GM20431 (cell line): Measurements from ENCODE around the gene LIX1.
"Not testable (repeated sequence)": the region's sequence is repeated elsewhere in the genome, so short reads cannot be mapped to it uniquely, and the experiment has no call there.

ENCODE experiments used
- in situ Hi-C: fragments of 300-500 bp; cut with MseI, MboI; formaldehyde crosslinking; loops from one replicate; pipeline ENCODE4 v1.15.0; 2020; ENCODE audit warnings: low sequenced_read_pairs; ENCODE audit not compliant: unreplicated experiment

The LIX1 gene

DNA sequence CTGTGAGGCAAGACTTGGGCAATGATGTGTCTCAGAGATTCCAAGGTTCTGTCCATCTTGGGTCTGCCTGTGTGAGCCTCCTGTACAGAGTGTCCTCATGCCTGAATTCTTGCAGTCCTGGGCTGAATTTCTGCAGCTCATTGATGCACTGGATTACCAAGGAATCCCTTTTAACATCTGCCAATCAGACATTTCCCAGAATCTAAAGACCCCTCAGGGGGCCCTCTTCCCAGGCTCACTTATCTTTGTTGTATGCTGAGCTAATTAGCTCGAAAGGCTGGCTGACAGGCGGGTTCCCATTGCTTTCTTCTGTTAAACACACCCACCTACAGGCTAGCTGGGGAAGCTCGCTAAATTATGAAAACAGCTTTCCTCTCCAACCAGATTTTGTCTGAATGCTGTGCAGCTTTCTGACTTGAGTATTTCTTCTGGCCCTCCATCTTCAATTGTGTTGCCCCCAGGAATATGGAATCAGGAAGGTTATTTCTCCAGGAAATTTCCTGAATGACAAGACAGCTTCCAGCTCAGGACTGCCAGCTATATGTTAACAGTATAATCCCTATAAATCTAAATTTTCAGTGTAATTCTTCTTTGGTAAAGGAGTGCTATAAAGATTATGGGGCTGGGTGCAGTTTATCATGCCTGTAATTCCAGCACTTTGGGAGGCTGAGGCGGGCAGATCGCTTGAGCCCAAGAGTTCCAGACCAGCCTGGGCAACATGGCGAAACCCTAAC, at the start of gene LIX1:
LIX1 (minus strand) TSS at position 91 of the 734 bp plus-strand sequence; CDS start at position 56, 35 bp downstream.
- in situ Hi-C loops = no loop called here

DNA sequence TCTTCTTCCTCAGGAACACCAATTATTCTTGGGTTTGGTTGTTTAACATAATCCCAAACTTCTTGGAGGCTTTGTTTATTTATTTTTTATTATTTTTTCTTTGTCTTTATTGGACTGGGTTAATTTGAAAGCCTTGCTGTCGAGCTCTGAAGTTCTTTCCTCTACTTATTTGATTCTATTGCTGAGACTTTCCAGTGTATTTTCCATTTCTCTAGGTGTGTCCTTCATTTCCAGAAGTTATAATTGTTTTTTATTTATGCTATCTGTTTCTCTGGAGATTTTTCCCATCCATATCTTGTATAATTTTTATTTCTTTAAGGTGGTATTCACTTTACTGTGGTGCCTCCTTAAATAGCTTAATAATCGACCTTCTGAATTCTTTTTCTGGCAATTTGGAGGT, 49.5 kb upstream of the LIX1 start:
- in situ Hi-C loops = no loop called here

DNA sequence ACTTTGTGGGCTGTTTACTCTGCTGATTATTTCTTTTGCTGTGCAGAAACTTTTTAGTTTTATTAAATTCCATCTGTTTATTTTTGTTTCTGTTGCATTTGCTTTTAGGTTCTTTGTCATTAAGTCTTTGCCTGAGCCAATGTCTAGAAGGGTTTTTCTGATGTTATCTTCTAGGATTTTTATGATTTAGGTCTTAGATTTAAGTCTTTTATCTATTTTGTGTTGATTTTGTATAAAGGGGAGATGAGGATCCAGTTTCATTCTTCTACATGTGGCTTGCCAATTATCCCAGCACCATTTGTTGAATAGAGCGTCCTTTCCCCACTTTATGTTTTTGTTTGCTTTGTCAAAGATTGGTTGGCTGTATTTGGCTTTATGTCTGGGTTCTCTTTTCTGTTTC, 47.1 kb upstream of the LIX1 start:
- in situ Hi-C loops = not testable (repeated sequence)

DNA sequence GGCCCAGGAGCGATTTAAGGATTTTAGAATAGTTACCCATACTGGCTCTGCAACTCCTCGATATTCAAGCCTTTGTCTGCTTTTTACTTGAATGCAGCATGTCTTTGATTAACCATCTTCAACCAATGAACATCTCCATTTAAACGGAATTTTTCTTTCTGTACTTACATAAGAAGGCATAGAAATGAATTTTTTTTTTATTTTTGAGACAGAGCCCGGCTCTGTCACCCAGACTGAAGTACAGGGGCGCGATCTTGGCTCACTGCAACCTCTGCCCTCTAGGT, 41.5 kb upstream of the LIX1 start:
- in situ Hi-C loops = no loop called here

DNA sequence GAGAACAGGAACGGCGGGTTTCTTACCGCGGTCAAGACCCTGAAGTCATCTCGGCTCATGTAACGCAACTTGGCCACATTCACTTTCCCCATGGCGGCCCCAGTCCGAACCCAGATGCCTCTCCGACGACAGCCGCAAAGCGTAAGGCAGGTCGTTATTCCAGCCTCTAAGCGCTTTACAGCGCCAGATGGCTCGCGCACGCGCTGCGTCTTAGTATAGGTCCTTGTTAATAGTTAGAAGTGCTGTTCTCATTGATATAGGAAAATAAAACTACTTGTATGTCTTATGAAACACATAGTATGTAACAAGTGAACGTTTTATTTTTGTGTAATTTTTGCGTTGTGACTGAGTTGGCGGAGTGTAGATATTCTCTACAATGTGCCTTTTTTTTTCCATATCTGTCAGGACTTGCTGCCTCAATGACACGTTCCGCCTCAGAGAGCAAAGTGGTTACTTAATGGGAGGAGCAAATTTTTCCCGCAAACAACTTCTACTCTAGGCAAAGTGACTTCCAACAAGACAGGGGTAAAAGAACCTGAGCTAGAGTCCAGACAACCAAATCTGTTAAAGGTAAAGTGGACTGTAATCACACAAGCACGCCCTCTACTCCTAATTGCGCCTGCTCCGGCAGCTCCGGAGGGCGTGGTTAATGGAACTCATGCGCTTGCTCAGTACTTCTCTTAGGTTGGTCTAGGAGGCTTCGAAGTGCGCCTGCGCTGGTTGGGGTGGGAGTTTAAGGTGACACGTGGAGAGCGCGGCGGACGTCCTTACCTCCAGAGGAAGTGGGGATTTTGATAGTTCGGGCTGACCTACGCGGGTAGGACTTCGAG, 40.9 kb upstream of the LIX1 start, which contains the start of gene RIOK2:
RIOK2 (minus strand) TSS at position 148 of the 830 bp plus-strand sequence; CDS start at position 92, 56 bp downstream.
- in situ Hi-C loops = no loop called here

DNA sequence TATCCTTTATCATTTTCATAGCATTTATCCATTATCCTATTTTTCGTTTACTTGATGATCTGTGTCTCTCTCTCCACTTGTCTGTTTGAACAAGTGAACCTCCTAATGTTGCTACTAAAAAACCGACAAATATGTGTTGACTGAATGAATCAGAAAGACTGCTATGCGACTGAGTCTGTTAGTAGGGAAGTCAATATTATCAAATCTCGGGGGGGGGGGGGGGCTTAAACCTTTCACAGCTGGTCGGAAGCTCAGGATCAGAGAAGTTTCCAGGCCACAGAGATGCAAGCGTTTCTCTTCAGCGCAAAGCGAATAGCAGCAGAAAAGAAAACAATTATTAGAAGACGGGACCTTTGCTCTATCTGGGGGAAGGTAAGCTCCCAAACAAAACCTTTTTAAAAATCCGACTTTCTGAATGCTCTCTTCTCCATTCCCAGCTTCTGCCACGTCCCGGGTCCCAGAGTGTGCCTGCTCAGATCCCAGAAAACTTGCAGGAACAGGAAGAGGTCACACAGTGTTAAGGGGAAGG, 40.2 kb upstream of the LIX1 start:
- in situ Hi-C loops = no loop called here

DNA sequence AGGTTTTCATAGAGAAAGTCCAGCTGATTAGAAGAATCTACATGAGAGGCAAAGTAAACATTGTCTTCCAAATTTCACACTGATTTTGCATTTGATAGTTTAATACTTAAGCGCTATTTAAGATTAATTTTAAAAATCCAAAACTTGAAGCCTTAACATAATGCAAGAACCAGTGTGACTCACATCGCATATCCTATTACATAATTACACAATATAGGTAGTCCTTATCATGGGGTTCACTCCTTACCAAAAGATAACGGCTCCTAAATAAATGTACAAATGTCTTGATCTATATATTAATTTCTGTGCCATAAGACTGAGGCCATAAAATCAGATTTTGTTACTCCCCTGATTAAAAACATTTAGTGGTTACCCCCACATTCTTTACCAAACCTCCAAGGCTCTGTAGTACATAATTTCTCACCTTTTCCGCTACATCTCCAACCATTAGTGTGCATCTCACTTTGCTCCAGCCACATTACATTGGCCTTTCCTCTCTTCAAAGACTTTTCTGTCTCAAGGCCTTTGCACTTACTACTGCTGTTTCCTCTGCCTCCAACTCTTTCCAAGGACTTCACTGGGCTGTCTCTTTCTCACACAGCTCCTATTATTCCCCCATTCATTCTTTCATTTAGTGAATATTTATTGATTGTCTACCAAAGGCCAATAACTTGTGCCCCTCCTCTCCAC, 39.6 kb upstream of the LIX1 start:
- in situ Hi-C loops = no loop called here

DNA sequence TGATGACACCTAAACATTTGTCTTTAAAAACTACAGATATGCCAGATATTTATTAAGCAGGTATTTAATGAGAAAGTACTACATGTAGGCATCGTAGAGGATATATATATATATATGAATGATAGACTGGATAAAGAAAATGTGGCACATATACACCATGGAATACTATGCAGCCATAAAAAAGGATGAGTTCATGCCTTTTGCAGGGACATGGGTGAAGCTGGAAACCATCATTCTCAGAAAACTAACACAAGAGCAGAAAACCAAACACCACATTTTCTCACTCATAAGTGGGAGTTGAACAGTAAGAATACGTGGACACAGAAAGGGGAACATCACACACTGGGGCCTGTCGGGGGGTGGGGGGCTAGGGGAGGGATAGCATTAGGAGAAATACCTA, 37.0 kb upstream of the LIX1 start:
- in situ Hi-C loops = not testable (repeated sequence)

DNA sequence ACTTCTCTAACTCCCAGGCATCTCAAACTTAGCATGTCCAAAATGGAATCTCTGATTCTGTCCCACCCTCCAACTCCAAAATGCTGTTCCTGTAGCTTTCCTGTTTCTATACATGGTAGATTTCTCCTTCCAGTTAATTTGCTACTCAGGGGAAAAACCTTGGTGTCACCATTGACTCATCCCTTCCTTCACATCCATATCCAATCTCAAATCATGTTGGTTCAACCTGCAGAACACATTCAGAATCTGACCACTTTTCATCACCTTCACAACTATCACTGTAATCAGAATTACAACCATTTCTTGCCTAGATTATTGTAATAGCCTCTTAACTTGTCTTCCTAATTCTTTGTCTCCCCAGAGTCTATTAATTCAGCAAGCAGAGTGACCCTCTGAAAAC, 29.8 kb upstream of the LIX1 start:
- in situ Hi-C loops = loop anchor here (25.0 kb wide), 2 partner anchors 310 to 560 kb away; no protein-coding TSS in a partner anchor

DNA sequence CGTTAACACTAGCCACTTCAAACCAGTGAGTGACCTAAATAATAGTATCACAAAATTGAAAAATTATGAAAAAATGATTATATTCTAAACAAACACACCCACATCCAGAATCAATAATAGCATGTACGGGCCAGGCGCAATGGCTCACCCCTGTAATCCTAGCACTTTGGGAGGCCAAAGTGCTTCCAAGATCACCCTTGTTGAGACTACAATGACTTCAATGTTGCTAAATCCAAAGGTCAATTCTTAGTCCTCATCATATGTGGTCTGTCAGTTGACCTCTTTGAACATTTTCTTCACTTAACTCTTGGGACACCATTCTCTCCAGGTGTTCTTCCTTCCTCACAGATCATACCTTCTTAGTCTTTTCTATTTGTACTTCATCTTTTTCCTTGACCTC, 29.3 kb upstream of the LIX1 start:
- in situ Hi-C loops = loop anchor here (25.0 kb wide), 2 partner anchors 309 to 559 kb away; no protein-coding TSS in a partner anchor

DNA sequence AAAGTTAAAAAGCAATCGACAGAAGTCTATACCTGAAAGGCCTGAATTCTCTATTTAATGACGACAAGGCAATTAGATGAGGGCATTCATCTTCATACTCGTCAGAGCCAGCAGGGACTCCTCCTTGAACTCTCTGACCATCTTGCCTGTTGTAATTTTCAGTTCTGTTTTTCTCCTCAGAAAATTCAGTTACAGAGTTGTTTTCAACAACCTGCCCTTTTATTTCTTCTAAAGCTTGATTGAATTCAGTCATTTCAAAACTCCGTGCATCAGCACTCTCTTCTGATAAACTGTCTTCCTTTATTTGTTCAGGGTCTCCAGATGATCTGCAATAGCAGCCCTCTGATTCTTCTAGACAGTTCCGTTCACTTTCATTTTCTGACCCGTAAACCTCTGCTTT, 25.0 kb upstream of the LIX1 start:
- in situ Hi-C loops = loop anchor here (10.0 to 25.0 kb wide), 3 partner anchors 305 to 555 kb away; no protein-coding TSS in a partner anchor

DNA sequence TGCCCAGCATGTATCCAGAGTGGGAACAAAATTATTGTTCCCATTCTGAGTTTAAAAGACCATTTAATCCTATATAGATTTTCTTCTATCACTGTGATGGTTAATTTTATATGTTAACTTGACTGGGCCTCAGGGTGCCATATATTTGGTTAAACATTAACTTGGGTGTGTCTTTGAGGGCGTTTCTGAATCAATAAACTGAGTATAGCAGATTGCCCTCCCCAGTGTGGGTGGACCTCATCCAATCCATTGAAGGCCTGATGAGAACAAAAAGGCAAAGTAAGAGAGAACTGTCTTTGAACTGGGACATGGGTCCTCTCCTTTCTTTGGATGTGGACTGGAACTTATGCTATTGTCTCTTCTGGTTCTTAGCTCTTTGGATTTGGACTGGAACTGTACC, 23.3 kb upstream of the LIX1 start:
- in situ Hi-C loops = loop anchor here (10.0 to 25.0 kb wide), 3 partner anchors 303 to 553 kb away; no protein-coding TSS in a partner anchor

DNA sequence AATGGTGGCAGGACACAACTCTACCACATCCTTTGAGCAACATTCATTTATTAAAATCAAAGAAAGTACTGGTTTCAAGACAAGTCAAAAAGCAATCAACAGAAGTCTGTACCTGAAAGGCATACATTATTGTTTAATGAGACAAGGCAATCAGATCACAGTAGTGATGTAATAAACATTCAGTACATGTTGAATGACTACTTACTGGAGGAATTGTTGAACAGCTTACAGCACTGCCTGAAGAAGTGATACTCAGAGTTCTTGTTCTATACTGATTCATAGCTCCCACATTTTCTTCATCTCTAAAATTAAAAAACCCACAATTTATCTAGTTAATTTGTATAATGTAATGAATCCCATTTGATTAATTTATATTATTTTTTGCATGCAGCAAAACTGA, 22.4 kb upstream of the LIX1 start:
- in situ Hi-C loops = loop anchor here (10.0 to 25.0 kb wide), 3 partner anchors 303 to 553 kb away; no protein-coding TSS in a partner anchor

DNA sequence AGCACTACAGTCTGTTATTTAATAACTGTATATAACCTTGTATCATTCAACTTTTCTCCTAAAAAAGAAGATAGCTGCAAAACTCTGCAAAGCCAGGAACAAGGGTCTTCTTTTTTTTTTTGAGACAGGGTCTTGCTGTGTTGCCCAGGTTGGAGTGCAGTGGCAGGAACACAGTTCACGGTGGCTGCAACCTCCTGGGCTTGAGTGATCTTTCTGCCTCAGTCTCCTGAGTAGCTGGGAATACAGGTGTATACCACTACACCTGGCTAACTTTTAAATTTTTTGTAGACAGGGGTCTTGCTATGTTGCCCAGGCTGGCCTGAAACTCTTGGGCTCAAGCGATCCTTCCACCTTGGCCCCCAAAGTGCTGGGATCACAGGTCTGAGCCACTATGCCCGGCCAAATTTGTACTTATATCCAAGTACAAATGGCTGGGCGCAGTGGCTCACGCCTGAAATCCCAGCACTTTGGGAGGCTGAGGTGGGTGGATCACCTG, 21.4 kb upstream of the LIX1 start:
- in situ Hi-C loops = loop anchor here (10.0 to 25.0 kb wide), 3 partner anchors 302 to 552 kb away; no protein-coding TSS in a partner anchor

DNA sequence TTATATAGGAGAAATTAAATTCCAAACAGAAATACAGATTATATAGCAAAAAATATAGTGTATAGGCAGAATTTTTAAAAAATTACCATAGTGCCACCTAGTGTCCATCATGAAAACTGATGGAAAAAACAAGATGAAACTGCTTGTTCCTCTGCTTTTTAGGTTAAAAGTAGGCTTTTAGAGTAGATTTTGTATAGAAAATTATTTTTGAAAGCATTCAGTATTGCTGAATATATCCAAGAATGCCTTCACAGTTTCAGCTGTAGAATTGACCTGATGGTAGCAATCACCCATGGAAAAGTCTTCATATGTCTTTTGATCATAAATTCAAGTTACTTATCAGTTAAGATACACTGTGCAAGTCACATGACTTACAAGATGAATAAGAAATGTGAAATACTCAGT, 21.0 kb upstream of the LIX1 start:
- in situ Hi-C loops = loop anchor here (10.0 to 25.0 kb wide), 3 partner anchors 301 to 551 kb away; no protein-coding TSS in a partner anchor

DNA sequence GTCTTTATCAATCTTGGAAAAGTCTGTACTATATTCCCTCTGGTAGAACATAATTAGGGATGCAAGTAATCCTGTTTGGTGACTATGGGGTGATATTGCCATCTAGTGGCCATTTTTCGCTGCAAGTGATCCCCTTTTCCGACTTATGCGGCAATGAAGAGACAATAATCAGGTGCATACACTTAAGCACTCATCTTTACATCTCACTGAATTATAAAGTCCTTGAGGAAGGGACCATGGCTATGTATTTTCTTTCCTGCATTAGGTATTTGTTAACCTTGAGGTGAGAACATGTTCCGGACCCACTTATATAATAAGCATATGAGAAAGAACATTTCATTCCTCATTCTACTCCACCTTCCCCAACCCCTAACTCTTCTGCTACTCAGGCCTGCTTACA, 19.6 kb upstream of the LIX1 start:
- in situ Hi-C loops = loop anchor here (10.0 to 25.0 kb wide), 3 partner anchors 300 to 550 kb away; no protein-coding TSS in a partner anchor

DNA sequence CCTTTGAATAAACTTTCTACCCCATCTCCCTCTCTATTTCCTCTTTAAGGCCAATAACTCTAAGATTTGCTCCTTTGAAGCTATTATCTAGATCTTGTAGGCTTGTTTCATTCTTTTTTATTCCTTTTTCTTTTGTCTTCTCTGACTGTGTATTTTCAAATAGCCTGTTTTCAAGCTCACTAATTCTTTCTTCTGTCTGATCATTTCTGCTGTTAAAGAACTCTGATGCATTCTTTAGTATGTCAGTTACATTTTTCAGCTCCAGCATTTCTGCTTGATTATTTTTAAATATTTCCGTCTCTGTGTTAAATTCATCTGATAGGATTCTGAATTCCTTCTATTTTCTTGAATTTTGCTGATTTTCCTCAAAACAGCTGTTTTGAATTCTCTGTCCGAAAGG, 15.3 kb upstream of the LIX1 start:
- in situ Hi-C loops = loop anchor here (25.0 kb wide), 2 partner anchors 295 to 545 kb away; no protein-coding TSS in a partner anchor

DNA sequence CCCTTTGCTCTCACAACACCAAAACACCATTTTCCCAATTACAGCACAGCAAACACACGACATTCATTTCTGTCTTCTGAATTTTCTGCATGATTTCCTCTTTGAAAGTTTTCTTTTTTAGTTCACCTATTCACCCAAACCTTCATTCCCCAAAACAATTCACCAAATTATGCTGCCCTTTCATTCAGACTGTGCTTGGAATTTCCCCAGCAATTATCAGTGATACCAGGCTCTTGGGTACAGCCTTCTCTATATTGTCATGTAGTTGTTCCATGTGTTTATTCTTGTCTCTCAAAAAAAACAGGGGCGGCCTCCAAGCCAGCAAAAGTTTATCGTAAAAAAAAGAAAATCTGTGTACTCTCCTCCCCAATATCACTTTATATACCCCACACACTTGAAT, 9.0 kb upstream of the LIX1 start:
- in situ Hi-C loops = loop anchor here (25.0 kb wide), 2 partner anchors 289 to 539 kb away; no protein-coding TSS in a partner anchor

DNA sequence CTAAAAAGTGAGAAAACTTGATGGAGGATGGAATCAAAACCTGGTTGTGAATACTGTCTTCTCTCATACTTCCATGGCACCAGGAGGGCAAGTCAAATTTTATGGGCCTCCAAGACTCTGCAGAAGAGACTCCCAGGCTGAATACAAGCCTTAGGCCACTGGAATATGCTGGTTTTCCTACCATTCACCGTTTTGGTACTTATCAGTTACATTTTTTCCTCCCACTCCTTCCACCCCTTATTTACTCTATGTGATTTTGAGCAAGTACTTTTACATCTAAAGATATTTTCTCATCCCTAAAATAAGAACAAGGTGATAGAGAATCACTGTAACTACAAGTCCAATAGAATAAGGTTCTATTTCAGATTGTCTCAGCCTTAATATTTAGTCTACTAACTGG, 8.0 kb upstream of the LIX1 start:
- in situ Hi-C loops = loop anchor here (25.0 kb wide), 2 partner anchors 288 to 538 kb away; no protein-coding TSS in a partner anchor

DNA sequence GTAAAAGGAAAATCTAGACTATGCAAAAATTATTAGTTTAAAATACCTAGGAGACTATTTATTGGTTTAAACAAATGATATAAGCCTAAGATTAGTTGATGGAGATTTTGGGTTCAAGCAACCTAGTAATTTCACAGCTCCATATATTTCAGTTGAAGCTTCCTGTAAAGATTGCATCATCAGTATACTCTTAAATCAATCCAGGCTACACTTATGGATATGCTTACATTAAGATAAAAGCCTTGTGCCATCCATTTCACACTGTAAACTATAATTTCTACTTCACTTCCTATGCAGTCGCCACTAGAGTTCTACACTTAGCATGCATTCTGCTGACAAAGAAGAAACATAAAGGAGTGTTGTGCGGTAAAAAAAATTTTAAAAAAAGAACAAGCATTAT, 7.3 kb upstream of the LIX1 start:
- in situ Hi-C loops = loop anchor here (25.0 kb wide), 2 partner anchors 287 to 537 kb away; no protein-coding TSS in a partner anchor
